HFF-Myc (cell line): Measurements from ENCODE around the gene SLC12A7.

Experiments used
- DNase-seq: peaks from one replicate; pipeline ENCODE4 v3.0.0-alpha.2; 2011; ENCODE audit warnings: low read depth; ENCODE audit errors: extremely low read depth
- H3K4me3 ChIP-seq: replicated peaks from 2 replicates; pipeline ENCODE4 v1.5.1; 2011; ENCODE audit warnings: low read depth, mild to moderate bottlenecking, control low read depth, low read length
- TF ChIP-seq, protein P1 (sequence below): IDR thresholded peaks from 2 replicates; pipeline ENCODE4 v1.5.1; 2012; ENCODE audit warnings: mild to moderate bottlenecking, low read depth, low read length, control low read depth; ENCODE audit errors: missing control alignments

SLC12A7 gene

DNA sequence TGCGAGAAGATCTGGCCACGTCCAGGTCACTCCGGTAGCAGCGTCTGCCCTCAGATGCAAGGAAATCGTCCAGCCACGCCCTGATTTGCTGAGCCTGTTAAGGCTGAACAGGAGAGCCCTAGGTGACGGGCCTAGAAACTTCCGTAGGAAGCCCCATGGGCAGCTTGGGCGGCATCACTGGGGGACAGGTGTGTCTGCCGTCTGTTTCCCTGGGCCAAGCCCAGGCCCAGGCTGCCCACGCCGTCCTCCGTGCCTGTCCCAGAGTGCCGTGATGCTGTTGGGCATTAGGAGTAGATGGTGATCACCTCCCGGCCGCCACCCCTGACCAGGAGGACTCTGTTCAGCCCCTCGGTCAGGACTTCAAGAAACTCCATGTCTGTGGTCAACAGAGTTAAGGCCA, 59.8 kb downstream of the SLC12A7 start:
- H3K4me3 ChIP-seq, result no peak overlapping the region
- TF ChIP-seq, protein P1, sequence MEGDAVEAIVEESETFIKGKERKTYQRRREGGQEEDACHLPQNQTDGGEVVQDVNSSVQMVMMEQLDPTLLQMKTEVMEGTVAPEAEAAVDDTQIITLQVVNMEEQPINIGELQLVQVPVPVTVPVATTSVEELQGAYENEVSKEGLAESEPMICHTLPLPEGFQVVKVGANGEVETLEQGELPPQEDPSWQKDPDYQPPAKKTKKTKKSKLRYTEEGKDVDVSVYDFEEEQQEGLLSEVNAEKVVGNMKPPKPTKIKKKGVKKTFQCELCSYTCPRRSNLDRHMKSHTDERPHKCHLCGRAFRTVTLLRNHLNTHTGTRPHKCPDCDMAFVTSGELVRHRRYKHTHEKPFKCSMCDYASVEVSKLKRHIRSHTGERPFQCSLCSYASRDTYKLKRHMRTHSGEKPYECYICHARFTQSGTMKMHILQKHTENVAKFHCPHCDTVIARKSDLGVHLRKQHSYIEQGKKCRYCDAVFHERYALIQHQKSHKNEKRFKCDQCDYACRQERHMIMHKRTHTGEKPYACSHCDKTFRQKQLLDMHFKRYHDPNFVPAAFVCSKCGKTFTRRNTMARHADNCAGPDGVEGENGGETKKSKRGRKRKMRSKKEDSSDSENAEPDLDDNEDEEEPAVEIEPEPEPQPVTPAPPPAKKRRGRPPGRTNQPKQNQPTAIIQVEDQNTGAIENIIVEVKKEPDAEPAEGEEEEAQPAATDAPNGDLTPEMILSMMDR, result no peak
- no peak for DNase-seq

DNA sequence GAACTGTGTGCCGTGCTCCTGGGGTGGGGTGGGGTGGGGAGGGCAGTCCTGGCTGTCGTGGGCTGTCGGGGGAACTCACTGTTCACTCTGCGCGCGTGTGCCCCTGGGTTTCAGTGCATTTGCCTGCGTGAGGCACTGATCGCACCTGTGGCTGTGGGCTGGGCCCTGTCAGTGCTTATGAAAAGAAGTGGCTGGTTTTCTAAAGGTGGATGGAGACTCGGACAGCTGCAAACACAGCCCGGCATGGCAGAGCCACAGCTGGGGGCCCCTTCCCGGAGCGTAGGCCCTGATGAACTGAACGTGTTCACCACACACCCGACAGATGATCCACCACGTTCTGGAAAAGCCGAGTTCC, 60.5 kb downstream of the SLC12A7 start:
- TF ChIP-seq, protein P1, result no peak
- no peak for DNase-seq
- H3K4me3 ChIP-seq, result no peak overlapping the region

DNA sequence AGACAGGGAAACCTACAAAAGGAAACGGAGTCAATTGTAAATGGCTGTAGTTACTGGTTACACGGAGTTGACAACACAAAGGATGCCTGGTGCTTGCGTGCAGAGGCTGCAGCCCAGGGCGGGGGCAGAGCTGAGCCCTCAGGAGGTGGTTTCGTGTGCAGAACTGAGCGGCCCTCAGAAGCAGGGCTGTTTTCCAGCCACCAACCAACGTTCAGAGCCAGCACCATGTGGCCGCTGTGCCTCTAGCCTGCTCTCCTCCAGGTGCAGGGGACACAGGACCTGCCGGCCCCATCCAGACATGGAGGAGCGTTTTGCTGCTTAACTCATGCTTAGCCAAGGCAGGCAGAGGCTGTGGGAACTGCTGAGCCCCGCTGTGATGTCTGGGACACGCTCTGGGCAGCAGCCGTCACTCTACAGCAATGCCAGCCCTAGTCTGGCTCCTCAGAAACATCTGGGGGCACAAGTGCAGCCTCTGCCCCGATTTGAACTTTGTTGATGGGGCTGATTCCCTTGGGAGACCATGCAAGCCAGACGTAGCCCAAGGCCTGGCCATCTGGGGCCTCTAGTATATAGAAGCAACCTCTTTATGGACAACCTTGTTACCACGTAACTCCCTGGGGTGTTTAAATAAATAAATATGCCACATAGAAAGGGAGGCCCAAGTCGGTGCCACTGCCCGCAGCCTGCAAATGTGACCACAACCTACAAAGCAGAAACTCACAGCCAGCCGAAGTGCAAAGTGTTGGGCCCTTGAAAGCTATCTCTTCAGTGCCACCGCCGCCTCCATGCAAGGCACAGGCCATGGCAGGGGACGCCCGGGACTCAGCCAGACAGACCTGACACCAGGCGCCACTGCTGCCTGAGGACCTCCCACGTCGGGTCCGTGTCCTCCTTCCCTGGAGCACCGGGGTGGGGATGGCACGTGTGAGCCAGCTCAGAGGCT, 61.2 kb downstream of the SLC12A7 start:
- no peak overlapping the region for H3K4me3 ChIP-seq
- TF ChIP-seq, protein P1, result no peak
- DNase-seq, result no peak

DNA sequence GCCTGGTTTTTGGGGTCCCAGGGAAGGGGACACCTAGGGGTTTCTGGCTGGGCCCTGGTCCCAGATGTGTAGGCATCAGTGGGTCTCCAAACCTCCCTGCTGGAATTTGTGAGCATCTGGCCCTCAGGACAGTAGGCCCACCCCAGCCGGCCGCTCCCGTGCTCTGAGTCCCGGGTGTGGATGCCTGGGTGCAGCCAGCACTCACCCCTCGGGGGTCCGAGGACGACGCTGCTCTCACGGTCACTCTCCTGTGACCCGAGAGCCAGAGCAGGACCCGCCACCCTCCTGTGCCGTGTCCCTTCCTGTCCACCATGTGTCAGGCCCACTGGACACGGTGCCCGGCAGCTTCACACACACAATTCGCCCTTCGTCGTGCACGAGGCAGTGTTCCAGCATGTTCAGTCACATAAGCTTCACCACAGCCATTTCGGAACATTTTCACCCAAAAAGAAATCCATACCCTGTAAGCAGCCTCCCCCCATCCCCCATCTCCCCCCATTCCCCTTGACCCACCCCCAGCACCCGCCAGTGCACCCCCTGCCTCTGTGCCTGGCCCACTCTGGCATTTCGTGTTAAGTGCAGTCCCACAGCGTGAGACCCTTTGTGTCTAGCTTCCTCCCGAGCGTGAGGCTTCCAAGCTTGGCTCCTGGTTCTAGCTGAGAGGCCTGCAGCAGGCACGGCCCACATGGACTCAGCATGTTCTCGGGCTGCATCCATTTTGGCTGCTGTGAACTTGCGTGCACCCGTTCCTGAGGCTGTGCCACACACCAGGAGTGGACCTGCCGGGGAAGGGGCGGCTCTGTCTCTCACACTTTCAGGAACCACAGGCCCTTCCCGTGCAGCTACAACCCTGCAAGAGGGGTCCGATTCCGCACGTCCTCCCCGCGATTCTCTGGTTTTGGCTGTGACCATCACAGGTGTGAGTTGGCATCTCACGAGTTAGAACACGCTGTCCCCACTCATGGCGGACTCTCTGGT, 62.7 kb downstream of the SLC12A7 start:
- TF ChIP-seq, protein P1, result no peak

DNA sequence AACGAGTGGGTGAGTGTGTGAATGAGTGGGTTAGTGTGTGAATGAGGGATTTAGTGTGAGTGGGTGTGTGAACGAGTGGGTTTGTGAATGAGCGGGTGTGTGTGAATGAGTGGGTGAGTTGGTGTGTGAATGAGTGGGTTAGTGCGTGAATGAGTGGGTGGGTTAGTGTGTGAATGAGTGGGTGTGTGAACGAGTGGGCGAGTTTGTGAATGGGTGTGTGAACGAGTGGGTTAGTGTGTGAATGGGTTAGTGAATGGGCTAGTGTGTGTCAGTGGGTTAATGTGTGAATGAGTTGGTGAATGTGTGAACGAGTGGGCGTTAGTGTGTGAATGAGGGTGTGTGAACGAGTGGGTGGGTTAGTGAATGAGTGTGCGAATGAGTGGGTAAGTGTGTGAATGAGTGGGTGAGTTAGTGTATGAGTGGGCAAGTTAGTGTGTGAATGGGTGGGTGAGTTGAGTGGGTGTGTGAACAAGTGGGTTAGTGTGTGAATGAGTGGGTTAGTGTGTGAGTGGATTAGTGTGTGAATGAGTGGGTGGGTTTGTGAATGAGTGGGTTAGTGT, 63.6 kb downstream of the SLC12A7 start:
- no peak overlapping the region for H3K4me3 ChIP-seq
- TF ChIP-seq, protein P1, result no peak
- DNase-seq, result no peak

More for the DNA sequence above, 62.7 kb downstream of the SLC12A7 start:
- DNase-seq, result no peak
- no peak overlapping the region for H3K4me3 ChIP-seq

DNA sequence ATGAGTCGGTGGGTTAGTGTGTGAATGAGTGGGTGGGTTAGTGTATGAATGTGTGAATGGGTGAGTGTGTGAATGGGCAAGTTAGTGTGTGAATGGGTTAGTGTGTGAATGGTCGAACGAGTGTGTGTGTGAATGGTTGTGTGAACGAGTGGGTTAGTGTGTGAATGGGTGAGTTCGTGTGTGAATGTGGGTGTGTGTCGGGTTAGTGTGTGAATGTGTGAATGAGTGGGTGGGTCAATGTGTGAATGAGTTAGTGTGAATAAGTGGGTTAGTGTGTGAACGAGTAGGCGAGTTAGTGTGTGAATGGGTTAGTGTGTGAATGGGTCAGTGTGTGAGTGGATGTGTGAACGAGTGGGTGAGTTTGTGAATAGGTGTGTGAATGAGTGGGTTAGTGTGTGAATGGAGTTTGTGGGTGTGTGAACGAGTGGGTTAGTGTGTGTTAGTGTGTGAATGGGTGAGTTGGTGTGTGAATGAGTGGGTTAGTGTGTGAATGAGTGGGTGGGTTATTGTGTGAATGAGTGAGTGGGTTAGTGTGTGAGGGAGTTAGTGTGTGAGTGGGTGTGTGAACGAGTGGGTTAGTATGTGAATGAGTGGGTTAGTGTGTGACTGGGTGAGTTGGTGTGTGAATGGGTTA, 64.4 kb downstream of the SLC12A7 start:
- TF ChIP-seq, protein P1, result no peak
- no peak for DNase-seq
- no peak overlapping the region for H3K4me3 ChIP-seq
